DOHH2 (cell line): ENCODE data around the gene CALHM2.

Source experiments
- H3F3A ChIP-seq: fragments of 200-600 bp; sonication (generic), shearing (Covaris generic); 2 replicates; pipeline ENCODE4 v1.6.0; 2016; ENCODE audit warnings: antibody characterized with exemption, mild to moderate bottlenecking; ENCODE audit not compliant: control insufficient read depth, insufficient read depth
- H3K27ac ChIP-seq: fragments of 200-600 bp; sonication (generic); 2 replicates; pipeline ENCODE4 v1.5.1; 2014; ENCODE audit warnings: low read depth, mild to moderate bottlenecking, low read length, moderate library complexity
- H3K27me3 ChIP-seq: fragments of 200-600 bp; sonication (generic); 2 replicates; pipeline ENCODE4 v1.6.1; 2014; ENCODE audit warnings: mild to moderate bottlenecking, low read length, mixed read lengths; ENCODE audit not compliant: control insufficient read depth
- H3K36me3 ChIP-seq: fragments of 200-600 bp; sonication (generic); 2 replicates; pipeline ENCODE4 v1.6.1; 2014; ENCODE audit warnings: mild to moderate bottlenecking, low read length, moderate library complexity, mixed read lengths; ENCODE audit not compliant: control insufficient read depth
- H3K4me1 ChIP-seq: fragments of 200-600 bp; sonication (generic); 2 replicates; pipeline ENCODE4 v1.6.1; 2014; ENCODE audit warnings: mild to moderate bottlenecking, low read length, mixed read lengths; ENCODE audit not compliant: control insufficient read depth
- H3K4me2 ChIP-seq: fragments of 200-600 bp; sonication (generic); 2 replicates; pipeline ENCODE4 v1.6.0; 2014; ENCODE audit warnings: mild to moderate bottlenecking, low read length, moderate library complexity
- H3K4me3 ChIP-seq: fragments of 200-600 bp; sonication (generic); 2 replicates; pipeline ENCODE4 v1.5.1; 2014; ENCODE audit warnings: mild to moderate bottlenecking, low read length, mixed read lengths
- H3K79me2 ChIP-seq: fragments of 200-600 bp; sonication (generic); 2 replicates; pipeline ENCODE4 v1.6.1; 2014; ENCODE audit warnings: mild to moderate bottlenecking, low read length, mixed read lengths; ENCODE audit not compliant: control insufficient read depth
- H3K9me2 ChIP-seq: fragments of 200-600 bp; sonication (generic); replicated peaks from 2 replicates; pipeline ENCODE4 v1.6.1; 2014; ENCODE audit warnings: mild to moderate bottlenecking, low read length, mixed read lengths; ENCODE audit not compliant: control insufficient read depth
- H3K9me3 ChIP-seq: fragments of 200-600 bp; sonication (generic); 2 replicates; pipeline ENCODE4 v1.6.1; 2014; ENCODE audit warnings: antibody characterized with exemption, low read length, mixed read lengths; ENCODE audit not compliant: control insufficient read depth, insufficient read depth
- H4K20me1 ChIP-seq: fragments of 200-600 bp; sonication (generic); 2 replicates; pipeline ENCODE4 v1.6.0; 2014; ENCODE audit warnings: low read depth, mild to moderate bottlenecking, antibody characterized with exemption, low read length, moderate library complexity; ENCODE audit not compliant: control insufficient read depth, insufficient read depth
- CTCF ChIP-seq: fragments of 200-600 bp; sonication (generic); IDR thresholded peaks from one replicate; pipeline ENCODE4 v1.5.1; 2014; ENCODE audit warnings: antibody characterized with exemption, mild to moderate bottlenecking, low read depth, low read length; ENCODE audit not compliant: poor library complexity, severe bottlenecking
- EZH2phosphoT487 ChIP-seq: fragments of 200-600 bp; sonication (generic); IDR thresholded peaks from 2 replicates; pipeline ENCODE4 v1.6.1; 2017; ENCODE audit warnings: borderline replicate concordance, mild to moderate bottlenecking, antibody characterized with exemption, low read length, moderate library complexity, mixed read lengths

Gene CALHM2

GRCh38 chr10:103441611-103442010, 10.6 kb downstream of the CALHM2 start:
- H3K27ac ChIP-seq, result no peak overlapping the region
- H3K27me3 ChIP-seq, result no peaks in the 10 kb centered on the region
- H3F3A ChIP-seq, result no peaks in the 10 kb centered on the region
- peaks cover 95% of the 10 kb centered on the region for H3K36me3 ChIP-seq
- peaks cover 6% of the 10 kb centered on the region for H3K4me1 ChIP-seq
- no peaks in the 10 kb centered on the region for H3K9me3 ChIP-seq
- no peak for TF ChIP-seq EZH2phosphoT487
- TF ChIP-seq CTCF, result no peak
- H3K4me3 ChIP-seq, result no peak overlapping the region
- H4K20me1 ChIP-seq, result no peaks in the 10 kb centered on the region
- H3K4me2 ChIP-seq, result no peak overlapping the region
- H3K9me2 ChIP-seq, result no peaks in the 10 kb centered on the region
- peaks cover 2% of the 10 kb centered on the region; the same call in 1 of the 2 replicates for H3K79me2 ChIP-seq

GRCh38 chr10:103441206-103441605, 11.0 kb downstream of the CALHM2 start:
- H3K4me1 ChIP-seq, result peaks cover 10% of the 10 kb centered on the region
- H4K20me1 ChIP-seq, result no peaks in the 10 kb centered on the region
- no peak overlapping the region for H3K4me2 ChIP-seq
- H3F3A ChIP-seq, result no peaks in the 10 kb centered on the region
- H3K9me3 ChIP-seq, result no peaks in the 10 kb centered on the region
- no peaks in the 10 kb centered on the region for H3K9me2 ChIP-seq
- H3K4me3 ChIP-seq, result no peak overlapping the region
- peaks cover 6% of the 10 kb centered on the region for H3K79me2 ChIP-seq
- H3K27ac ChIP-seq, result no peak overlapping the region
- peaks cover 95% of the 10 kb centered on the region for H3K36me3 ChIP-seq
- no peak for TF ChIP-seq EZH2phosphoT487
- no peak for TF ChIP-seq CTCF
- H3K27me3 ChIP-seq, result no peaks in the 10 kb centered on the region

GRCh38 chr10:103440416-103440815, 11.8 kb downstream of the CALHM2 start:
- no peak overlapping the region for H3K4me2 ChIP-seq
- peaks cover 17% of the 10 kb centered on the region for H3K4me1 ChIP-seq
- peaks cover 13% of the 10 kb centered on the region for H3K79me2 ChIP-seq
- no peaks in the 10 kb centered on the region for H3F3A ChIP-seq
- TF ChIP-seq EZH2phosphoT487 (no peak), CTCF (no peak)
- H3K9me3 ChIP-seq, result no peaks in the 10 kb centered on the region
- H4K20me1 ChIP-seq, result no peaks in the 10 kb centered on the region
- H3K27ac ChIP-seq, result no peak overlapping the region
- H3K36me3 ChIP-seq, result peaks cover 95% of the 10 kb centered on the region
- H3K27me3 ChIP-seq, result no peaks in the 10 kb centered on the region
- H3K9me2 ChIP-seq, result no peaks in the 10 kb centered on the region
- no peak overlapping the region for H3K4me3 ChIP-seq
